GM19467 (cell line): ENCODE results near the gene NFAM1.

Experiments
- ATAC-seq: cut with Tn5 transposase; IDR thresholded peaks from one replicate; pipeline ENCODE4 v1.9.1; 2021; ENCODE audit warnings: mild to moderate bottlenecking, moderate library complexity; ENCODE audit not compliant: unreplicated experiment

The NFAM1 gene

DNA sequence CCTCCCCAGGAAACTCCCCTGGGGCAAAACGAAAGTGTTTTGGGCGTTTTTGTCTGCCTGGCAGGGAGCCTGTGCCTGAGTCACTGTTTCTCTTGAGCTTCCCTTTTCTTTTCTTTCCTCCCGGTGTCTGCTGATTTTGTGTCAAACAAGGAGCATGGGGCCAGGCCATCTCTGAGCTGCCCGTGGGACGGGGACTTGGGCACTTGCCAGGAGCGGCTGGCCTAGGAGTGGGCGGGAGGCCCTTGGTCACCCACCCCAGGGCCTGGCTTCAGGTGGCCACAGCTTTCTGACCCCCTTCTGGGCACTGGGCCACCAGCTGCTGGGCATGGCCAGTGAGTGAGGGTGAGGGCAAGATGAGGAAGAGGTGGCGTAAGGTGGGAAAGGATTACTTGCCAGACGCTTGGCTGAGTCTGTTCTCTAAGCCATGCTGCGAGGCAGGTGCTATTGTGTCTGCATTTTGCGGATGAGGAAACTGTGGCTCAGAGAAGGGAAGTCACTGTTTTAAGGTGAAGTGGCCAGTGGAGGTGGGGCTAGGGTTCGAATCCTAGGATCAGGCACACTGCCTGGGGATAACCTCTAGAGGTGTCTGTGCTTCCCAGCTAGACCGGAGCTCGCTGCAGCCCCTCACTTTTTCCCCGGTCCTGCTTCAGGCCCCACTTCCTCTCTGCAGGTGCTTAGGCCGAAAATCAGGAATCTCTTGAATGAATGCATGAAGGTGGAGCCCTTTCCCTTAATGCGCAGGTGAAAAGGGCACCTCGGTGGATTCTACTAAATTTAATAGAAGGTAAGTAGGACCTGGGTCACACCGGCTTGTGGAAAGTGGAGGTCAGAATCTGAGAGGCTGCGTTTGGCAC lies 7.8 kb upstream of the NFAM1 start:
- ATAC-seq = no peak

DNA sequence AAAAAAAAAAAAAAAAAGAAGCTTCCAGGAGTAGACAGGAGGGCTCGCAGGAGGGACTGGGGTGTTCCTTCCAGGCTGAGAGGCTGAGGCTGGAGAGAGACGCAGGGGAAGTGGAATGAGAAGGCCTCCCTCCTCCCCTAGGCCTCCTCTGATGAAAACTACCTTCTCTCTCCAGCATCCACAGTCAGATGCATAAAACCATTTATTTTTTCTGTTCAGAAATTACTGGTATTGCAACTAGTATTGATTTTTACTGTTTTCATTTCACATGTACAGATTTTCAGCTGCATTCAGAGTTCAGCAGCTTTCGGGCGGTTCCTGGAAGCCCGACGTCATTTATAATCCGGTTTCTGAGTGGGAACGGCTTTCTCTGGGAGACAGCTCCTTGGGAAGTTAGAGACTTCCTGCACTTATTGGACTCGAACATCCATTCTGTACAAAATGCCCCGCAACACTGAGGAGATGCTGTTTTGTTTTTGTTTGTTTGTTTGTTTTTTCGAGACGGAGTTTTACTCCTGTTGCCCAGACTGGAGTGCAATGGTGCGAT lies 6.9 kb upstream of the NFAM1 start:
- ATAC-seq = no peak

DNA sequence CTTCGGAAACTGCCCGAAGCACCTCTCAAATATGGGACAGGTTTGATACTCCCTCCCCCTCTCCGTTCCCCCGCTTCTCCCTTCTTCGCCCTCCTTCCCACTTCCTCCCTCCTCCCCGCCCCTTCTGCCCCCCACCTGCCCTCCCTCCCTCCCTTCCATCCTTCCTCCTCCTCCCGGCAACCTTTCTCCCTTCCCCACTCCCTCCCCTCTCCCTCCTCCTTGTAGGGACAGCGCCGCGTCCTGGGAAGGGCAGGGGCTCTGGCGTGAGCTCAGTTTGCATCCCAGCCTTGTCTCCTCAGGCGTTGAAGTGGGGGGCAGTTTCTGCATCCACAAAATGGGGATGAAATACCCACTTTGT lies 6.1 kb upstream of the NFAM1 start:
- no peak for ATAC-seq

DNA sequence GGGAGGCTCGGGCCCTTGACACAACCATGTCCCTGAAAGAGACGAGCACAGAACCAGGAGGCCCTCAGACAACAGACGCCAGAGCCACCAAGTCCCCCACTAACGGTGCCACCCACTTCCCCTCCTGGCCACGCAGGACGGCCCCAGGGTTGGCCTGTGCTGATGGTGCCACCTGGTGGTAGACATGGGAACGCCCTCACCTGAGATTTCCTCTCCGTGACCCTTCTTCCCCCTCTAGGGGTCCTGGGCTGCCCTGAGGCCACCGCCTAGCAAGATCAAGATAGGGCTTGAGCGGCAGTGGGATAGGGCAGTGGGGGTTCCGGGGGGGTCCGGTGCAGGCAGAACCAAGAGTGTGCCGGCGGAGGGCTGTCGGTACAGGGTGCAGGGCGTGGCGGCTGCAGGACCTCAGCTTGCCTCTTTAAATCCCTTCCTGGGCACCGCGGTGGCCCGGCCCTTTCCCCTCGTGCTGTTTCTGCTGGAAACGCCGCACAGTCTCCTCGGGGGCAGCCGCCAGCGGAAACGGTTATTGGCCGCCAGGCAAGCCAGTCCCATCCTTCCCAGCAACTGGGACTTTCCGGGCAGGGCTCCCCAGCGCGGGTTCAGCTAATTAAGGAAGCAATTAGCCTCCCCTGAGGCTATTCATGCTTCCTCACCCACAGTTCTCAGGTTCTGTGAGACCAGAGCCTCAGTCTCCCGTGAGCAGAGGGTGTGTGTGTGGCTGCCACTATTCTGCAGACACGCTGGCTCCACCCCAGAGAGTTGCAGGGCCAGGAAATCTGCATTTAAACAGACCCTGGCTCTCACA lies 5.5 kb upstream of the NFAM1 start:
- ATAC-seq = no peak

DNA sequence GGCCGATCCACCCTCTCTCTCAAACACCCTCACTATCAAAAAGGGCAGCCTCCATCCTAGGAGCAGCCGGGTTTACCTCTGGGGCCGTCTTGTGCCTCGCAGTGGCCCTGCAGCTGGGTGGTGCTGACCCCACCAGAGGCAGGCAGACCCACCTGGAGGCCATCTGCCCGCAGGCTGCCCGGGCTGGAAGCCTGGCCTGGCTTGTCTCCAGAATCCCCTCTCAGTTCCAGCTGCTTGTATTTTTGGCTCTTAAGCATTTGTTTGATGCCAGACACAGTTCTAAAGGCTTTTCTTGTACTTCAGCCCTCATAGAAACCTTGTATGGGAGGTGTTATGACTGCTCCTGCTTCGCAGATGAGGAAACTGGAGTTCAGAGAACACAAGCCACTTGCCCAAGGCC lies 4.2 kb upstream of the NFAM1 start:
- ATAC-seq = no peak

DNA sequence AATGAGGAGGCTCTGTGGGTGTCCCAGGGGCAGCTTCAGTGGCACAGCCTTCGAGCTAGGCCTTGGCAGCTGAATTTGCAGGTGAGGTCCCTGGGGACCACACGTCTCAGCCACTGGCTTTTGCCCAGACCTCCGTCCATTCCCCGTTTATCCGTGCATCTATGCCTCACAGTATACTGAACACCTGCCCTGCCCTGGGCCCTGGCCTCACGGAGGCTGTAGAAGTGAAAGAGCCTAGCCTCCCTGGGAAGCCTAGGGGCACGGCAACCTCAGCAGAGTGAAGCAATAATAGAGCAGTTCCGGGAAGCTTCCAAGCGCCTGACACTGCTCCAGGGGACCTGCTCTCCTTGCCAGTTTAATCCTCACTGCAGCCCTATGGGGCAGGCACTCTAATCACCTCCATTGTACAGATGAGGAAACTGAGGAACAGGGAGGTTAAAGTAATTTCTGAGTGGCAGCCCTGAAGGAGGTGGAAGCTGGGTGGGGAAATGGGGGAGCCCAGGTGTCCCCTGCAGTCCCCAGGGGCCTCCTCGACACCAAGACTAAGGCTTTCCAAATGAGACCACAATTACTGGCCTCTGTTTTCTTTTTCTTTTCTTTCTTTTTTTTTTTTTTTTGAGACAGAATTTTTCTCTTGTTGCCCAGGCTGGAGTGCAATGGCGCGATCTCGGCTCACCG lies 2.7 kb upstream of the NFAM1 start:
- ATAC-seq = no peak

DNA sequence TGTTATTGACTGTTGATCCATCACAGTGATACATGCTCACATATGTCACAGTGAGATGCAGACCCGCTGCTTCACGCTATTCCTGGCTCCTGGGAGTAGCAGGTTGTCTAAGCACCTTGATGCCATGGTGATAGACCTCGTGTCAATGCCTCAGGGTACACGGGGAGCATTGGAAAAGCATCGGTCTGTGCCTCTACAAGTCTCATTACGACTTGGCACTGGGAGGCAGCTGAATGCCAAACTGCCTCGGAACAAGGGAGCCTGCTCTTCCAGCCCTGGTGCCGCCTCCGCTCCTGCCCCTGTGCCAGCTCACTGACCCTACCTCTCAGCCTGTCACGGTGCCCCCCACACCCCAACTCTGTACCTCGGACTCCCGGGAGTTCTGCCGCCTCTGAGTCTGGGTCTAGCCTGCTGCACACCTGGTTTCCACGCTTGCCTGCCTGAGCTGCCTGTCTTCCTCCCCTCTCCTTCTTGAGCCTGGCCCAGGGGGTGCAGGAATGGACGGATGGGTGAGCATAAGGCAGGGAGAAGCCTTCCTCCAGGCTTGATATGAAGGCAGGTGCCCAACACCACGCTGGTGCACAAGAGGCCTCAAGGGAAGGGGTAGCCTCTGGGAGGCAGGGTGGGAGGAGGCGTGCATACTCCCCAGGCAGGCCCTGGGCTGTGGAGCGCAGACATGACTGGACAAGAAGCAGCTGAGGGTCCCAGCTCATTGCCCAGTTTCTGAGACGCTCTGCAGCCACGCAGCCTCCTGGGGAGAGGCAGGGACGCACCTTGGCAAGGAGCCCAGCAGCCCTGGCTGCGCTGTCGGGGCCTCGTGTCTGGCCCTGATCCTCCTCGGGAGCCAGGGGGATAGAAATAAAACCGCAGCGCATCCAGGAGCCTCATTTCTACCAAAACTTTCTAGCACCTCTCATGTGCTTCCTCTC lies 1.8 kb upstream of the NFAM1 start:
- no peak for ATAC-seq

DNA sequence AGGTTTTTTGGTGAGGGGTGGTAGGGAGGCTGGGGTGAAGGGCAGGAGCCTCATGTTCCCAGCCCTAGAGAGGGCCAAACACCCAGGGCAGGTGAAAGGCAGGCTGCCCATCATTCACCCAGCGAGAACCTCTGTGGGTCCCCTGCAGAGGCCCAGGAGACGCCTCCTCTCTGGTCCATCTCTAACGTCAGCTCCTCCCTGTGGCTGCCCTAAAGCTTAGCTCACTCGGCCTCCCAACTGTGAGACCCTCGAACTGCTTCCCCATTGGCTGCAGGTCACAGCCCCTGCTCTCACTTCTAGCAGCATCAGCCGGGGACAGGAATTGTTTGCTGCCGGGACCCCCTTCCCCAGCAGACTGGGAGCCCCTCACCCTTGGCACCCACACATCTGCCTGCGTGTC lies 615 bp upstream of the NFAM1 start:
- ATAC-seq = no peak

DNA sequence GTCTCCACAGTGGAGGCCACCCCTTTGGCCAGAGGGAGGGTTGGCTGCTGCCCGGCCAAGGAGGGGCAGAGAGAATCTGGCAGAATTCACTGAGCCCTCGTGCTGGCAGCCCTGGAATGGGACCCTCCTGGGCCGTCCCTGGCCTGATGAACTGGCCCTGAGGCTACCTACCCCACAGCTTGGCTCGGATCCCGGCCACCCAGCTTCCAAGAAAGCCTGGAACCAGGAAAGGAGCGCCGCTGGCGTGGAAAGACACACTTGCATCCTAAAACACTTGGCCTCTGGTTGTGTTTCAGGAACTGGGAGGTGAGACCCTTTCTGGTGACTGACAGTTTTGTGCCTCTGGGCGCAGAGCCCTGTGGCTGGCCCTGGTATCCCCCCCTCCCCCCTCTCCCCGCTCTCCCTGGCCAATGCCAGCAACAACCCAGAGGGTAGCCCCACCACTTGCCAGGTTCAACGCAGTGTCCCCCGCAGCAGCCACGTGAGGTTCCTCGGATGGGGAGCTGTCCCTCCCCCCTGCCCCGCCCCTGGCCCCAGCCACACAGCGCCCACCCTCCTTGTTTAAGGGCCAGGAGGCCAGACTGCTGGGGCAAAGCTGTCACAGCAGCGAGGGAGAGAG lies 693 bp downstream of the NFAM1 start:
- no peak for ATAC-seq

DNA sequence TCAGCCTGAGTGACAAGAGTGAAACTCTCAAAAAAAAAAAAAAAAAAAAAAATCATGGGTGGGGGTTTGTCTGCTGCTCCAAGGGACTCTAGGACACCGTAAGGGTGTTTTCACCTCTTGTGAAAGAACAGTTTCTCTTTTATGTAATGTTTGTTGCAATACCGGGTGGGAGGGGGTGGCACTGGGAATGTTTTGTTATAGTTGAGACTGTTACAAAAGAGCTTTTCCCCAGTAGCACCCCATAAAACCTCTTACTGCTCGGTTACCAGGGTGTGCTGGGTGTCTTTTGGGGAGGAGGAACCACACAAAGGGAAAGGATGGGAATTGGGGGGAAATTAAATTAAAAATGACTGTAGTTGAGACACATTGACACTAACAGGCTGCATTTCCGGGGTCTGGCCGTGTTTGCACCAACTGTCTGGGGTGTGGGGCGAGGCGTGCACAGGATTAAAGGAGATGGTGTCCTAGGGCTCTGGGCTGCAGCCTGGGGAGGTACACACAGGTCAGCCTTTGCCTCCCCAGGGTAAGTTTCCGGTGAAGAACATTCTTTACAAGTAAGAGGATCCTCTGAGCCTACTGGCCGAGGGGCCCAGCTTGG lies 1.6 kb downstream of the NFAM1 start:
- ATAC-seq = no peak

DNA sequence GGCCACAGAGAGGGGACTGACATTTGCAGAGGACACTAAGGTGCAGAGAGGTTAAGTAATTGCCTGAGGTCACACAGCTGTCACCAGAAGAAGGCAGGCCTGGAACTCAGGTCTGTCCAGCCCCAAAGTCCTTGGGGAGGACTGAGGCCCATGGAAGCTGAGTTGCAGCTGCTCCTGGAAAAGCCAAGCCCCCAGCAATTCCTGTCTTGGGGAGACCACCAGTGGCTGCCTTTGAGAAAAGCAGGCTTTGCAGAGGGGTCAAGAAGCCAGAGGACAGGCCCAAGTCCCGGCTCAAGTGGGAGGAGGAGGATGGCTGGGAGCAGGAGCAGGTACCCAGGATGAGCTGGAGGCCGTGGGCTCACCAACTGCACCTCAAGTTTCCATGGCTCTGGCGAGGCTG lies 3.4 kb downstream of the NFAM1 start:
- no peak for ATAC-seq

DNA sequence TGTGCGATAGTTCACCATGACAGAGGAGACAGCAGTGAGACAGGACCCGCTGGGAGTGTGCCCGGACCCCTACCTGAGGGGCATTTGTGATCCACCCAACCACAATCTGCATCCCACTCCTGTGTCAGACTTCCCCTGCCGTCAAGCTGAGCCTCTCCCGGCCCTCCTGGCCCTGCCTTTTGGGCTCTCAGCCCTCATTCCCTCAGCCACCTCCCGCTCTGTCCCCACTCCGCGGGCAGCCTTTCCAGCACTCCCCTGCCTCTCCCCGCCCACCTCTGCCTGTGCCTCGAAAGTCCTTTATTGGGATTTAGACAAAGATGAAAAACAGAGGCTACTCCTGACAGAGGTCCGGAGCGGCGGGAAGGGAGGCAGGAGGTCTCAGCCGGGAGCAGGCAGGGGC lies 4.2 kb downstream of the NFAM1 start:
- no peak for ATAC-seq

DNA sequence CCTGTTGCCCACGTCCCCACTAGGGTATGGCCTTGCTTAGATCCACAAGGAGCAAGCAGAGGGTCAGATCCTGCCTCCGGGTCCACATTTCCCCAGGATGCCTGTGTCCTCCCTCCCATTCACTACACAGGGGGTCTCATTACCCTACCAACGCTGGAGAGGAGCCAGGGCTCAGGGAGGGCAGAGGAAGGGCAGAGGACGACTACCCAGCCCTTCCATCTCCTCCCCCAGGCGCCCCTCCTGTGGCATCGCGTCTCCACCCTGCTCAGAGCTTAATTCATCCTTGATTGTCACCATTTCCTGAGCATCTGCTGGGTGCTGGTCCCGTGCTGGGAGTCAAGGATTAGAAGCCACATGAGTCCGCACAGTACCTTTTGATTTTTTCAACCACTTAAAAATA lies 5.0 kb downstream of the NFAM1 start:
- no peak for ATAC-seq

DNA sequence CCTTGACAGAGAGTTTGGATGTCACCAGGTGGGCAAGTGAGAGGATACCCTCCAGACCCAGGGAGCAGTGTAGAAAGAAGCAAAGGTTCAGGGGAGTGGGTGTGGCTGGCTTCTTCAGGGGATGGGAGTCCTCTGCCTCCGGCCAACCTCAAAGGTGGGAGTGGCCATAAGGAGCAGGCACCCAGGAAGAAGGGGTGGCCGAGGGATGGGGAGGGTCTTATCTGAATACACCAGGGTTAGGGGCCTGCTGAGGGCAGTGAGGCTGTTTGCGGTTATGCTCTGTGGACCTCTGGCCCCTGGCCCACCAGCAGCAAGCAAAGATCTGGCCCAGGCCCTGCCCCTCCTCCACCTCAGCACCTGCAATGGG lies 6.2 kb downstream of the NFAM1 start:
- no peak for ATAC-seq

DNA sequence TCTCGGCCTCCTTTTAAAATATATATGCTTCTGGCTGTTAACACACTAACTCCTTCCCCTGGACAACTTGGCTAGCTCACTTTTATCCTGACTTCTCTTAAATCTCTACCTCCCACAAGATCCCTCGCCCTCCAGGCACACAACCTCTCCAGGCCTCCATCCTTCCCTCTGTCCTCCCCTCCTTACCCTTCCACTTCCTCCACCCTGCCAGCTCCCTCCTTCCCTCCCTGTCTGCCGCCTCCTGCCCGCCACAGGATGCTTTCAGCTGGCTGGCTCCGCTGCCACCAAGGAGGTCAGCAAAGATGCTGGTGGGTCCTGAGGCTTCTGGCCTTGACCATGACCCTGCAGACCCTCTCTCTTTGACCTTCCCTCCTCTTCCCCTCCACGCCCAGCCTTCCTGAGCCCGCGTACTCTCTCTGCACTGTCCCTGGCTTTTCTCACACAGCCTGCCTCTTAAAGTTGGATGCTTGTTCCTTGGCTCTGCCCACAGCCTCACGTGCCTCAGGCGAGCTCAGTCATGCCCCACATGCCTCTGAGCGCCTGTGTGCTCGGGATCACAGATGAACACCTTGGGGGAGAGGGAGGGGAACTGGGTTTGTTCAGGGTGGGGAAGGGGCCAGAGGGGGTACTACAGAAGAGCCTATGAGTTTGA lies 6.7 kb downstream of the NFAM1 start:
- no peak for ATAC-seq

DNA sequence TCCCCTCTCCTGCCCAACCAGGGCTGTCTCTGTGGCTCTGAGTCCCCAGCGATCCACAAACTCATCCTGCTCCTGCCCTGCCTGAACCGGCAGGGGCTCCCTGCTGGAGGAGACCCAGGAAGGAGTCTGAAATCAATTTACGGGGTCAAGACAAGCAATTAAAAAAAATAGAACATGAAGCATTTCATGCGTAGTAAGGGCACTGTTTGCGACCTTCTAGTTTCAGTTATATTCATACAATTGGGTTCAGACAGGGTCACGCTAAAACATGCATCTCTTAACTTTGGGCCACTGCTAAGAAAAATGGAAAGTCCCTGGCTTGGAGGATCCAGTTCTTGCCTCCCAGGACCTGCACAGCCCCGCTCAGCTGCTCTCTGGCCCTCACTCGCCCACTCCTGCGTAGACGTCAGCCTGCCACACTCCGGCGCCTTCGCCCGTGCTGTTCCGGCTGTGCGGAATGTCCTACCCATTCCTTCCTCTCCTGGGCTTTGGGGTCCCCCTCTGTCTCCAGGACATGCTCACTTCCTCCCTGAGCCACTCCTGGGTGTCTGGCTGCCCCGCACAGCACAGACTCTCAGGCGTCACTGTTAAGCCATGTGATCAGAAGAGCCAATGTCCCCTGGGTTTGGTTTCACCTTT lies 12.8 kb downstream of the NFAM1 start:
- no peak for ATAC-seq

DNA sequence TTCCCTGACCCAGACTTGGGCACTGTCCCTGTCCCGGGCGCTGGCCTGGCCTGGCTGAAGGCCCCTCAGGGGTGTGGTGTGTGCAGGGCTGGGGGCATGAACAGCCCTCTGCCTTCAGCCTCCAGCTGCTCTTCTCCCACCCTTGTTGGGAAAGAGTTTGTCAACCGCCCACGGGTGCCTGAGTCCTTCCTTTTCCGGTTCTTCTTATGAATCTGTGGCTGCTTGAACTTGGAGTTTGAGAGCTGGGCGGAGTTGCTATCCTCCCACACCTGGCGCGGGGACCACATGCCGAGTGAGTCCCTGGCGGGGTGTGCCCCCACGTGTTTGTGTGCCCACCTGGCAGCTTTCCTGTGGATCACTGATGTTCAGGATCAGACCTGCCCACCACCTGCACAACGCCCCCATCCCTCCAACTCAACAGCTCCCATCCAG lies 13.4 kb downstream of the NFAM1 start:
- no peak for ATAC-seq

DNA sequence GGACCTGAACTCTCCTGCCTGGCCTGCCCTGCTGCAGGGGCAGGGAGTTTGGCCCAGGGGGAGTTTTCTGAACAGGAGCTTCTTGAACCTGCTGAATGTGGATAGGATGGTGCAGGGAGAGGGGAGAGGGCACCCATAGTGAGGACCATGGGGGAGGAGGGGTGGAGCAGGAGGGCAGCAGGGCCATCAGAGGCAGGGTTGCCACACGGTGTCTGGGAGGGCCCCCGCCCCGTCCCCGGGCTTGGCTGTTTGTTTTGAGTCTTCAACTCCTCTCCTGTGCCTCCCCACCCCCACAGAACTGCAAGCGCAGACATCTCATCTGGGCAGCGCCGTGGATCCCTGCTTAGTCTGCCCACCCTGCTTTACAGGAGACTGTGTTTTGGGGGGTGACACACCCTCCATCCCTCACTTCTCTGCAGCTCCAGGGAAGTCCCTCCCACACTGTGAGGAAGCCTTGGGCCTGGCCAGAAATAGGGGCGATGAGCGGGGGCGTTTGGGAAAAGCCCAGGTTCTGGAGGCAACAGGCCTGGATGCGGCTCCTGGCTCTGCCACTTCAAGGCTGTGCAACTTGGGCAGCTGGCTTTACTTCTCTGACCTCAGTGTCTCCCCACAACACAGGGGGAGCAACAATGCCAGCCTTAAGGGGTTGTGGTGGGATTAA lies 14.4 kb downstream of the NFAM1 start:
- ATAC-seq = no peak
